ENCODE data around the gene IRF7.
A peak's percentile ranks its signal among the peaks of the same experiment; 100 is the strongest.

Gene IRF7

GRCh38 chr11:573146-573759 lies 42.5 kb downstream of the IRF7 start:
- H3K4me3 ChIP-seq (ENCODE audit: low read depth in 1 of 2, low read length in 1 of 2), result no peak overlapping the region
- H3K4me1 ChIP-seq (ENCODE audit: control insufficient read depth in 1 of 2, insufficient read depth in 1 of 2, low read depth in 1 of 2, low read length in 1 of 2), result peaks cover 30 to 36% of the 10 kb centered on the region in 2 experiments
- H3K27ac ChIP-seq, result no peak overlapping the region
- no peaks in the 10 kb centered on the region for H3K36me3 ChIP-seq
- TF ChIP-seq CTCF (IDR thresholded peaks at IDR 0.05), result no peak
- peaks cover 74% of the 10 kb centered on the region for H3K27me3 ChIP-seq
- no peaks in the 10 kb centered on the region for H3K9me3 ChIP-seq

DNA sequence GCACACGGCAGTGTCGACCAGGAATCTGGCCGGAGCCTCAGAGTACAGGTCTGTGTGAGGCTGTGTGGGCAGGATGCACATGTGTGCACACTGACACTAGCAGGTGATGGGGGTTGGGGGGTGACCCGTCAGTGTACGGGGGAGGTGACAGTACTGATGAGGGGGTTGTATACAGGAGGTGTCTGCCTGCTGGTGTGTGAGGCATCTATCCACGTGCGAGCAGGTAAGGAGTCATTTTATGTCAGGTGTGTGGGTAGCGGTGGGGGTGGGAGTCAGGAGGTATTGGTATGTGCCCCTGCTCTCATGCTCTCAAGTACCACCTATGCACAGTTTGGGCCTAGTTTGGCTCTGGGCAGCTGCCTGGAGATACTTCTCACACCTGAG lies 44.0 kb downstream of the IRF7 start:
- Histone ChIP-seq H3K27ac (no peak overlapping the region), H3K4me1 (ENCODE audit: control insufficient read depth in 1 of 2, insufficient read depth in 1 of 2, low read depth in 1 of 2, low read length in 1 of 2) (peaks cover 25 to 27% of the 10 kb centered on the region in 2 experiments), H3K9me3 (no peaks in the 10 kb centered on the region), H3K36me3 (no peaks in the 10 kb centered on the region), H3K4me3 (ENCODE audit: low read depth in 1 of 2, low read length in 1 of 2) (no peak overlapping the region), H3K27me3 (peaks cover 89% of the 10 kb centered on the region)
- no peak for TF ChIP-seq CTCF (IDR thresholded peaks at IDR 0.05)

- H3K4me3 ChIP-seq (ENCODE audit: low read depth in 1 of 2, low read length in 1 of 2), result peak overlapping the region in 1 of 2 experiments; percentile 67
- no peak for TF ChIP-seq CTCF (IDR thresholded peaks at IDR 0.05)
- peaks cover 85% of the 10 kb centered on the region for H3K27me3 ChIP-seq
- peaks cover 13 to 18% of the 10 kb centered on the region in 2 experiments for H3K4me1 ChIP-seq (ENCODE audit: control insufficient read depth in 1 of 2, insufficient read depth in 1 of 2, low read depth in 1 of 2, low read length in 1 of 2)
- H3K27ac ChIP-seq, result no peak overlapping the region
- H3K36me3 ChIP-seq, result no peaks in the 10 kb centered on the region
- no peaks in the 10 kb centered on the region for H3K9me3 ChIP-seq
Measured at GRCh38 chr11:569158-569885, 46.4 kb downstream of the IRF7 start.

GRCh38 chr11:568306-569157 lies 47.2 kb downstream of the IRF7 start:
- H3K27me3 ChIP-seq, result peaks cover 77% of the 10 kb centered on the region
- H3K4me3 ChIP-seq (ENCODE audit: low read depth in 1 of 2, low read length in 1 of 2), result peak overlapping the region in 1 of 2 experiments; percentile 67
- H3K27ac ChIP-seq, result no peak overlapping the region
- no peak for TF ChIP-seq CTCF (IDR thresholded peaks at IDR 0.05)
- peaks cover 7% of the 10 kb centered on the region for H3K36me3 ChIP-seq
- H3K4me1 ChIP-seq (ENCODE audit: control insufficient read depth in 1 of 2, insufficient read depth in 1 of 2, low read depth in 1 of 2, low read length in 1 of 2), result peaks cover 13 to 18% of the 10 kb centered on the region in 2 experiments
- no peaks in the 10 kb centered on the region for H3K9me3 ChIP-seq

DNA sequence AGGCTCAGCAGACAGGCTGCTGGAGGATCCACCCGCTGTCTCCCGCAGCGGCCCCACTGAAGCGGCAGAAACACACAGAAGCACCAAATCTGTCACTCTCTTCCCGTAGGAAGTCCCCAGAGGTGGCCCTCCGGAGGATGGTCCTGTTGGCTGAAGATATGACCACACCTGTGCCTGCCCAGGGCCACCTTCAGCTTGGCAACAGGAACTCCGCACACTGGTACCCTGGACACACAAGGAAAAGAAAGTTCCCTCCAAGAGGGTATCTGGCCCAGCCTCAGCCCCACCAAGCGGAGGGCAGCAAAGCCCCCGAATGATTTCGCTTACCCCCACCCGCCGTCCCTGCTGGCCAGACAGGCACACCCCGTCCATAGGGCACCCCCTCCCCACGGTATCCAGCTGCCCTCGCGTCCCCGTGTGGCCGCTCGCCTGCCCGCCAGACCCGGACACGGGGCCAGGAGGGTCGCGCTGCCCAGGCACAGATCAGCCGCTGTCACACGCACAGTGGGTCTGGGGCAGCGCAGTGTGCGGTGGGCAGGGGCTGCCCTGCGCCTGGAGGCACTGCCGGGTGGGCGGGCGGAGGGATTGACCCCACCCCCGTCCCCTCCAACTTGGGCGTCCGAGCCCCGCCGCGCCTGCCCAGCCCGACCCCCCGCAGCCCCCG lies 48.0 kb downstream of the IRF7 start:
- H3K36me3 ChIP-seq, result peaks cover 15% of the 10 kb centered on the region
- peak overlapping the region in 1 of 2 experiments; percentile 67 for H3K4me3 ChIP-seq (ENCODE audit: low read depth in 1 of 2, low read length in 1 of 2)
- H3K27ac ChIP-seq, result no peak overlapping the region
- peaks cover 13 to 18% of the 10 kb centered on the region in 2 experiments for H3K4me1 ChIP-seq (ENCODE audit: control insufficient read depth in 1 of 2, insufficient read depth in 1 of 2, low read depth in 1 of 2, low read length in 1 of 2)
- H3K27me3 ChIP-seq, result peaks cover 70% of the 10 kb centered on the region
- H3K9me3 ChIP-seq, result no peaks in the 10 kb centered on the region
- no peak for TF ChIP-seq CTCF (IDR thresholded peaks at IDR 0.05)

Data from neutrophil (primary cell).